ENCODE data around the gene TNFSF4.
"Not testable (repeated sequence)": the region's sequence is repeated elsewhere in the genome, so short reads cannot be mapped to it uniquely, and the experiment has no call there.

Gene TNFSF4

DNA sequence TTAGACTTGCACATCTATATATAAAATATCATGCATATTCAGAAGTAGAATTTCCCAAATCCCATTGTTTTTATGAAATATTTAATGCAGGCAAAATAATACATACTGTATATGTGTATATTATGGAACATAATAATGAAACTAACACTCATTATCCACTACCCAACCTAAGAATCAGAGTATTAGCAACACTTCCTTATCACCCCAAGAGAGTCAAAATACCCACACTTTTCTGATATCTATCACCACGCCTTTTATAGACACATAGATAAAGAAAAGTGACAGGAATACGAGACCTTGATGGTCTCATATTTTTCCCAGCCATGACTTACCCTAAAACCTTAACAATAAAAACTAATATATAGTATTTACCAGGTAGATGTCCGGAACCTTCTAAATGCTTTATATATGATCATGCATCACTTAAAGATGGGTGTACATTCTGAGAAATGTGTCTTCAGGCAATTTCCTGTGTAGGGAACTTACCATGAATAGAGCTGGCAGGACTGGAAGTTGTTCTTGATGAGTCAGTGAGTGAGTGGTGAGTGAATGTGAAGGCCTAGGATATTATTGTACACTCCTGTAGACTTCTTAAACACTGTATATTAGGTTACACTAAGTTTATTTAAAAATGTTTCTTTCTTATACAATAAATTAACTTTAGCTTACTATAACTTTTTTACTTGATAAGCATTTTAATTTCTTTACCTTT is 45.5 kb downstream of the TNFSF4 start:
- DNase-seq: no peak

DNA sequence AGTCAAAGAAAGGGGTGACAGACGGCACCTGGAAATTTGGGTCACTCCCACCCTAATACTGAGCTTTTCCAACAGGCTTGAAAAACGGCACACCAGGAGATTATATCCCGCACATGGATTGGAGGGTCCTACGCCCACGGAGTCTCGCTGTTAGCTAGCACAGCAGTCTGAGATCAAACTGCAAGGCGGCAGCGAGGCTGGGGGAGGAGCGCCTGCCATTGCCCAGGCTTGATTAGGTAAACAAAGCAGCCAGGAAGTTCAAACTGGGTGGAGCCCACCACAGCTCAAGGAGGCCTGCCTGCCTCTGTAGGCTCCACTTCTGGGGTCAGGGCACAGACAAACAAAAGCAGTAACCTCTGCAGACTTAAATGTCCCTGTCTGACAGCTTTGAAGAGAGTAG is 53.2 kb downstream of the TNFSF4 start:
- not testable (repeated sequence) for DNase-seq

DNA sequence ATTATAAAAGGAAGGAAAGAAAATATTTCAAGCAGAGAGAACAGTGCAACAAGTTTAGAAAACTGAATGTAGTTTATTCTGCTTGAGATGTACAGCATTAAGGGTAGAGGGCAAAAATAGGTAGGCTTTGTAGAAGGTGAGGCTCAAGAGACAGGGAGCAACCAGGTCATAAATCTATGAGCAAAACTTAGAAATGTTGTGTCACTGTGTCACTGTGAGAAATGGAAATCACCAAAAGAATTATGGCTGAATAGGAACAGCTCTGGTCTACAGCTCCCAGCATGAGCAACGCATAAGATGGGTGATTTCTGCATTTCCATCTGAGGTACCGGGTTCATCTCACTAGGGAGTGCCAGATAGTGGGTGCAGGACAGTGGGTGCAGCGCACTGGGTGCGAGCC is 53.6 kb downstream of the TNFSF4 start:
- DNase-seq: no peak

DNA sequence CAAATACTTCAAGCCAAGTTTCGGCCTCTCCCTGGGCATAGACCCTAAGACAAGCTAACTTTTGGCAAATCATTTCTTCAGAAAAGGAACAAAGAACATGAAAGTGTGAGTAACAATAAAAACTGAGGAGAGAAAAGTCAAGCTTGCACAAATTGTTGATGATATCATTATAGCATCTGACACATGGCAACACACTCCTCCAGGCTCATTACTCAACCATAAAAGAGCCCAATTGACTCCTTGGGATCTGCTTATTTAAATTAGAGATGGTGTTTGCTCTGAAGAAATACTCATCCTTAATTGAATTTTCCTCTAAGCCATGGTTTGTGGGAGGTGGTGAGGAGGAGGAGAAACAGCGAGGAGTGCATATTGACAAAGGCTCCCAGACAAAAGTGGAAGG is 54.5 kb downstream of the TNFSF4 start:
- DNase-seq: no peak

DNA sequence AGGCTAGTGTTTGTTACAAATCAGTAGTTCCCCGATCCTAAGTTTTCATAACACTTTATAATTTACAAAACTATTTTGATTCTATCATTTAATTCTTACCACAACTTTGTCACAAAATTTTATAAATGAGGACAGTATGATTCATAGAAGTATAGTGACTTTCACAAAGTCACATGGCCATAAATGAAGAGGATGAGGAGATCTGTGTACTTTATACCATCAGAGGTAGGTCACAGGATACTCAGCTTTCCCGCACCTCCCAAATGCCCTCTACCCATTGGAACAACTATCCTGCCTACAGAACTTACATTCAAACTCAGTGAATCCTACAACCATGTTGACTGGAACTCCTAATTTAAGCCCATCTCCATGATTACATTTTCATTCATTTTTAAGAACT is 56.3 kb downstream of the TNFSF4 start:
- no peak for DNase-seq

DNA sequence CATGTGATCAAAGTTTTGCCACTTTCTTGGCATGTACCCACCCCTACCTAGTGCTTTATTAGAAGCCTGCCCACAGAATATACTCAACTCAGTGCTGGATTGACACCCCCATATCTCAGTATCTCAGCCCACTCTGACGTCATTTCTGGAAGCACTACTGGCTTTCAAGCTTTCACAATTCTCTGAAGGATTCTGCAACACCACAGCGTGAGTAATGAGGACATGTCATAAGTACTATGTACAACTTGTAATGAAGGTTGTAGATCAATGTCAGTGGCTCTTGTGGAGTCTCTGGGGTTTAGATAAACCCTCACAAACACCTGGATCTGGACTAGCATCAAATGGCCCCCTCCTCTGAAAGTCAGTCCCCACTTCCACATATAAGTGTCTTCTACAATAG is 57.2 kb downstream of the TNFSF4 start:
- DNase-seq: no peak

DNA sequence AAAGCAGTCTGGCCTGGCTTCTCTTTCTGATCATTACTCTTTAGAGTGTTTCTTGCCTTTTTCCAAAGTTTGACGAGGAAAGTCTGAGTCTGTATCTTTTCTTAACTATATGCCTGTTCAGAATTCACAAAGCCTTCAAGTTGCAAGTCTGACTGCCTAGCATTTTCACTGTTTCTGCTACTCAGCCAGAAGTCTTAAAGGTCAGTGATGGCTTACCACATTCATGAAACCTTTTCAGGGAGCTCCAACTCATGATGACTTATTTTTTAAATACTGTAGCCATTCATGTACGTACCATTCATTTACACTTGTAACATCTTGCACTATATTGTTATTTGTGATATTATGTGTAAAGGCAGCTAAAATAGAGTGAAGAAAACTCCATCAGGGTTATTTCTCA is 58.2 kb downstream of the TNFSF4 start:
- no peak for DNase-seq

DNA sequence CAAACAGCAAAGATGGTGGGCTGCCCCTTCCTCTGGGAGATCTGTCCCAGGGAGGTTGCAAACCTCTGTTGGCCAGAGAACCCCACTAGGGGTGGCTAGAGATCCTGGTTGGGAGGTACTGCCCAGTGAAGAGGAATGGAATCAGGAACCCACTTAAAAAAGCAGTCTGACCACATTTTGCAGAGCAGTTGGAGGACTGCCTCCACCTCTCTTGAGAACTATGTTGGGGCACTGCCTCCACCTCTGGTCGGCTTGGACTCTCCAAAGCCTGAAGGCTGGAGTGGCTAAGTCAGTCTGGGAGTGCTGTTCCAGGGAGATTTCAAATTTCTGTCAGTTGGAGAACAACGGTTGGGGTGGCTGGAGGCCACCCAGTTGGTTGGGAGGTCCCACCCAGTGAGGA is 58.6 kb downstream of the TNFSF4 start:
- no peak for DNase-seq

DNA sequence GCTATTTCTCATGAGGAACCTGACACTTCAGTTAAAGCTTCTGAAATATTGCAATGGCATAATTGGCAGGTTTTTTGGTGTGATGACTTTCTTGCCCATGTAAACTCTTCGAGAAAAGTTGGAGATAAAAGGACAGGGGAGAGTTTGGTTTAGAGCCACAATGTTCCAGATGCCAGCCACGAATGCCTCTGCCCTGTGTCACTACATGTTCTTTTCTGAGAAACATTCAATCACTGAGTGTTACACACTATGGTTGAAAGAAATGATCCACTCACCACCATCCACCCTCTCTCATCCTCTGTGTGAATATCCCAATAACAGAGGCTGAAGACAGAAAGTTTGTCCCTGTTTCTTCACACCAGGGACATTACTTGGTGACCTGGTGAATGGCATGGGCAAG is 66.4 kb downstream of the TNFSF4 start:
- DNase-seq: no peak

DNA sequence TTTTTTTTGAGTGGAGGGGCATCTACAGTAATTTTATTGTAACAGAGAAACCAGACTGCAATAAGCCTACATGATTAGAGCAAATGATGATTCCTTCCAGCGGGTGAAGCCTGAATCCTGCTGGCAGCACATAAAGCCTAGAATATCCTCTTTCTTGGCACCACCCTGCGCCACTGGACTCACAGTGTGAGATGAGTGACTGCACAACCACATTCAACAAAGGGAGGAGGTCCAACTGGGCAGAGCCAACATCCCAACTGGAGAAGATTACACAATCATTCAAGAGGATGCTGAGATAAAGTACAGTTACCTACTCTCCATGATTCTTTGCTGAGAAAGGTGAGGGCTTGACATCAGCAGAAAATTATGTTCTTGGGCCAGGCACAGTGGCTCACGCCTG is 67.4 kb downstream of the TNFSF4 start:
- no peak for DNase-seq

DNA sequence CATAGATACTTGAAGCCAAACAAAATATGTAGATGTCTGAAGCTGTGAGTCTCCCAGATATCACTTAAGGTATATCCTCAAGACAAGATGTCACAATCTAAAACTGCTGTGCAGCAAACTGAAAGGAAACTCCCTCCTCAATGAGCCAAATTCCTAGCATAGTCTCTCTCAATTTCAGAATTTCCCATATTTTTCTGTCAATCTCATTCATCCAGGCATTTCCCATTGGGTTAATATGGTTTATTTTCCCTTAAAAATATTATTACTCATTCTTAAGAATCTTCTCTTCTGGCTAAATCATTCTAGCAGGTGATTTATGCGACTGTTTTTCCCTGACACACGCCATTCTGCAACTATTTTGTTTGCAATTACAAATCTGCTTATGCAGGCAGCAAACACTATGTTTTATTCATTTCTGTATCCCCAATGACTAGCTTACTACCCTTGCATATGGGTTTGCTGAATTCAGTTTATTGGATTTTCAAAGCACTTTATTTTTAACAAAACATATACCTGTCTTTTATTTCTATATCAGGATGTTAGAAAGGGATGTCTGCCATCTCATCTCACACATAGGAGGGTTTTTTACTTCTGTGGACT is 69.9 kb downstream of the TNFSF4 start:
- DNase-seq: no peak

DNA sequence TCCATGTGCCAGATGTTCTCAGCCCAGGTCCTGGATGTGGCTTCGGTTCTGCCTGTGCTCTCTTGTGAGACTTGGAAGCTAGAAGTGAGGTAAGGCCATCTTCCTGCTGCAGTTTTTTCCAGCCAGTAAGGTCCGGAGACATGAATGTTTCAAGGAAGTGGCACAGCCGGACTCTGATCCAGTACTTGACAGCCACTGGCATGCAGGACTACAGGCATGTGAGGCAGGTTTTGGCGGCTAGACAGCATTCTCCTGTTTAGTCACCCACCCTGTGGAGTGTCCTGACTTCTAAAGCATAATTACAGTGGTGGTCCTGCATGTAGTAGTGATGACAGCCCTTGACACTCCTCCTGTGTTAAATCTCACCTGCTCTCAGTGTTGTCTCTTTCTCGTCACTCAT is 72.3 kb downstream of the TNFSF4 start:
- no peak for DNase-seq

DNA sequence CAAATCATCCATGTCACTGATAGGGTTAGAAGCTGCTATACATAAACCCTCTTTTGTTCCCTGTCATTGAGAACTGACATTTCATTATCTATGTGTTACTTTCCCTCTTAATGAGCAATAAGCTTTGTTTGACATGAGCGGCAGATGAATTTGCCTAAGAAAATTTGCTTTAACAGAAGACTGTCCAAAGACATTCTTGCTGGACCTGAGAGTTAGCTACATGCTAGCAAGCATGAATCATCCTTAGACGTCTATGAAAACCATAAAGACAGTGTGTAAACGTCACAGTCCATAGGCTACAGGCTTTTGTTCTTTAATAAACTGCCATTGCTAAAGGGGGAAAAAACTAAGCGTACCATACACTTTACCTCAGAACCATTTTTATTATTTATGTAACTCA is 73.1 kb downstream of the TNFSF4 start:
- no peak for DNase-seq

Data from stimulated activated CD4-positive, alpha-beta T cell treated with anti-CD3 and anti-CD28 coated beads, Interleukin-4, amount 100 ng/mL, for 4 hours (primary cell).